ENCODE data around the gene HOMER3.

Gene HOMER3

GRCh38 chr19:18939922-18940768, 872 bp downstream of the HOMER3 start:
- peak overlapping the region; percentile 94 to 96 (median 95) for H3K4me3 Mint-ChIP-seq
- H3K27me3 Mint-ChIP-seq (ENCODE audit: low read depth): no peaks in the 10 kb centered on the region
- peak overlapping the region in 2 of 3 experiments; percentile 48 to 80 for H3K27ac Mint-ChIP-seq
- no peaks in the 10 kb centered on the region for H3K9me3 Mint-ChIP-seq
- H3K36me3 Mint-ChIP-seq (ENCODE audit: low read depth): peaks cover 23% of the 10 kb centered on the region
- no peak for TF ChIP-seq CTCF (IDR thresholded peaks at IDR 0.05; ENCODE audit: unreplicated experiment in 3 of 3)
- peaks cover 8% of the 10 kb centered on the region for H3K4me1 Mint-ChIP-seq

- Mint-ChIP-seq H3K27ac (peak overlapping the region in 2 of 3 experiments; percentile 48 to 80), H3K4me3 (peak overlapping the region; percentile 91 to 96 (median 95)), H3K4me1 (peaks cover 8% of the 10 kb centered on the region), H3K36me3 (ENCODE audit: low read depth) (peaks cover 29% of the 10 kb centered on the region), H3K27me3 (ENCODE audit: low read depth) (no peaks in the 10 kb centered on the region), H3K9me3 (no peaks in the 10 kb centered on the region)
- no peak for TF ChIP-seq CTCF (IDR thresholded peaks at IDR 0.05; ENCODE audit: unreplicated experiment in 3 of 3)
Measured at GRCh38 chr19:18939163-18939562, 1.9 kb downstream of the HOMER3 start.

- Mint-ChIP-seq H3K4me3 (no peak overlapping the region), H3K27me3 (ENCODE audit: low read depth) (no peaks in the 10 kb centered on the region), H3K9me3 (no peaks in the 10 kb centered on the region), H3K36me3 (ENCODE audit: low read depth) (peaks cover 45% of the 10 kb centered on the region), H3K27ac (no peak overlapping the region), H3K4me1 (no peaks in the 10 kb centered on the region)
- TF ChIP-seq CTCF (IDR thresholded peaks at IDR 0.05; ENCODE audit: unreplicated experiment in 3 of 3): no peak
Measured at GRCh38 chr19:18933297-18933696, 7.7 kb downstream of the HOMER3 start.

- Mint-ChIP-seq H3K36me3 (ENCODE audit: low read depth) (peaks cover 41% of the 10 kb centered on the region), H3K27me3 (ENCODE audit: low read depth) (no peaks in the 10 kb centered on the region), H3K4me3 (peak overlapping the region in 1 of 3 experiments; percentile 57), H3K9me3 (no peaks in the 10 kb centered on the region), H3K4me1 (no peaks in the 10 kb centered on the region), H3K27ac (no peak overlapping the region)
- TF ChIP-seq CTCF (IDR thresholded peaks at IDR 0.05; ENCODE audit: unreplicated experiment in 3 of 3): no peak
Measured at GRCh38 chr19:18932216-18932841, 8.7 kb downstream of the HOMER3 start.

- Mint-ChIP-seq H3K36me3 (ENCODE audit: low read depth) (peaks cover 40% of the 10 kb centered on the region), H3K27me3 (ENCODE audit: low read depth) (no peaks in the 10 kb centered on the region), H3K4me3 (no peak overlapping the region), H3K9me3 (no peaks in the 10 kb centered on the region), H3K27ac (no peak overlapping the region), H3K4me1 (no peaks in the 10 kb centered on the region)
- no peak for TF ChIP-seq CTCF (IDR thresholded peaks at IDR 0.05; ENCODE audit: unreplicated experiment in 3 of 3)
Measured at GRCh38 chr19:18931316-18932162, 9.5 kb downstream of the HOMER3 start.
